DOHH2 (cell line): ENCODE data around the gene CD2.

Experiments used
- EZH2phosphoT487 ChIP-seq: fragments of 200-600 bp; sonication (generic); IDR thresholded peaks from 2 replicates; pipeline ENCODE4 v1.6.1; 2017; ENCODE audit warnings: borderline replicate concordance, mild to moderate bottlenecking, antibody characterized with exemption, low read length, moderate library complexity, mixed read lengths
- TF ChIP-seq, protein P1 (sequence below): fragments of 200-600 bp; sonication (generic); IDR thresholded peaks from one replicate; pipeline ENCODE4 v1.5.1; 2014; ENCODE audit warnings: antibody characterized with exemption, mild to moderate bottlenecking, low read depth, low read length; ENCODE audit not compliant: poor library complexity, severe bottlenecking

DNA sequence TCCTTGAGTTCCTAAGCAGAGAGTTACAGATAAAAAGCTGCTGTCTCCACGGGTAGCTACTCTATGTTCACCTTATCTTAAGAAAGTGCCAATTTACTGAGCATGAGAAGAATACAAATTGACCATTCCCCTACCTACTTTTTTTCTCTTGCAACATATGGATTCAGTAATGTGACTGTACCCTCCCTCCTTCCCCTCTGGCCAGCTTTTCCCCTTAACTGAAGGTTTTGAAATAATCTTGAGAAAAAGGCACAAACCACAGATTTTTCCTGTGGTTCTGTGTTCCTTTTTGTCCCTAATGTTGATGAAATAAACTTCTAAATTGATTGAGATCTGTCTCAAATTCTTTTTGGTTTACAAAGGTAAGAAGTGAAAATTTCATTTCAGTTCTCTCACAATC, 2.6 kb upstream of the CD2 start:
- TF ChIP-seq, protein P1, sequence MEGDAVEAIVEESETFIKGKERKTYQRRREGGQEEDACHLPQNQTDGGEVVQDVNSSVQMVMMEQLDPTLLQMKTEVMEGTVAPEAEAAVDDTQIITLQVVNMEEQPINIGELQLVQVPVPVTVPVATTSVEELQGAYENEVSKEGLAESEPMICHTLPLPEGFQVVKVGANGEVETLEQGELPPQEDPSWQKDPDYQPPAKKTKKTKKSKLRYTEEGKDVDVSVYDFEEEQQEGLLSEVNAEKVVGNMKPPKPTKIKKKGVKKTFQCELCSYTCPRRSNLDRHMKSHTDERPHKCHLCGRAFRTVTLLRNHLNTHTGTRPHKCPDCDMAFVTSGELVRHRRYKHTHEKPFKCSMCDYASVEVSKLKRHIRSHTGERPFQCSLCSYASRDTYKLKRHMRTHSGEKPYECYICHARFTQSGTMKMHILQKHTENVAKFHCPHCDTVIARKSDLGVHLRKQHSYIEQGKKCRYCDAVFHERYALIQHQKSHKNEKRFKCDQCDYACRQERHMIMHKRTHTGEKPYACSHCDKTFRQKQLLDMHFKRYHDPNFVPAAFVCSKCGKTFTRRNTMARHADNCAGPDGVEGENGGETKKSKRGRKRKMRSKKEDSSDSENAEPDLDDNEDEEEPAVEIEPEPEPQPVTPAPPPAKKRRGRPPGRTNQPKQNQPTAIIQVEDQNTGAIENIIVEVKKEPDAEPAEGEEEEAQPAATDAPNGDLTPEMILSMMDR: no peak
- TF ChIP-seq EZH2phosphoT487: no peak
